Caco-2 (cell line): ENCODE measurements around the gene HTATSF1. TPM values are rescaled to one million over a fixed set of nuclear protein-coding genes. Genes with fewer than 3 reads are reported as not detected.

Source experiments
- BruUV-seq: library from RNA; stranded (reverse); fragments of 400-500 nt; replicated peaks from 2 replicates; lab custom pipeline; 2021; lab: Mats Ljungman, UMichigan
- CTCF ChIA-PET: fragments of 300-600 bp; sonication (Branson Sonifier 250); formaldehyde crosslinking; loops from one replicate; lab custom pipeline; 2022; ENCODE audit warnings: antibody characterized with exemption; lab: Charles Lee
- POLR2A ChIA-PET: fragments of 300-600 bp; sonication (Branson Sonifier 250); formaldehyde crosslinking; loops from one replicate; lab custom pipeline; 2022; ENCODE audit warnings: antibody characterized with exemption; lab: Charles Lee
- DNase-seq, 2 experiments: peaks; one replicate each; pipeline versions ENCODE4 v3.0.0 to v3.0.0-alpha.2; 2020 to 2022
- H3K27me3 ChIP-seq: replicated peaks from 2 replicates; pipeline ENCODE4 v1.6.0; 2011; ENCODE audit warnings: low read length; ENCODE audit not compliant: control insufficient read depth, insufficient read depth
- H3K36me3 ChIP-seq: 2 replicates; pipeline ENCODE4 v1.5.1; 2011; ENCODE audit warnings: low read length; ENCODE audit not compliant: control insufficient read depth, insufficient read depth
- H3K4me1 ChIP-seq: fragments of 250-450 bp; sonication (Bioruptor Pico); 2 replicates; pipeline ENCODE4 v1.5.1; 2020; ENCODE audit warnings: mild to moderate bottlenecking
- H3K4me3 ChIP-seq: 2 replicates; pipeline ENCODE4 v1.5.1; 2011; ENCODE audit warnings: low read depth, mild to moderate bottlenecking, control low read depth, low read length
- H3K9me3 ChIP-seq: fragments of 250-450 bp; sonication (Bioruptor Pico); 2 replicates; pipeline ENCODE4 v1.5.1; 2020; ENCODE audit warnings: mild to moderate bottlenecking, moderate library complexity
- H3K27ac Mint-ChIP-seq: one replicate; pipeline ENCODE4 v1.8.0; 2022; ENCODE audit warnings: mixed read lengths; ENCODE audit not compliant: unreplicated experiment
- H3K27me3 Mint-ChIP-seq: one replicate; pipeline ENCODE4 v1.8.0; 2022; ENCODE audit warnings: mixed read lengths; ENCODE audit not compliant: insufficient read depth, unreplicated experiment
- H3K36me3 Mint-ChIP-seq: one replicate; pipeline ENCODE4 v1.8.0; 2022; ENCODE audit warnings: mild to moderate bottlenecking, mixed read lengths; ENCODE audit not compliant: insufficient read depth, unreplicated experiment
- H3K4me1 Mint-ChIP-seq: one replicate; pipeline ENCODE4 v1.8.0; 2022; ENCODE audit warnings: low read depth, mixed read lengths; ENCODE audit not compliant: unreplicated experiment
- H3K4me3 Mint-ChIP-seq: one replicate; pipeline ENCODE4 v1.8.0; 2022; ENCODE audit warnings: mild to moderate bottlenecking, moderate library complexity, mixed read lengths; ENCODE audit not compliant: unreplicated experiment
- H3K9me3 Mint-ChIP-seq: one replicate; pipeline ENCODE4 v1.8.0; 2022; ENCODE audit warnings: mixed read lengths; ENCODE audit not compliant: unreplicated experiment
- CTCF ChIP-seq, 2 experiments: fragments of 200-600 bp in 1 of 2; IDR thresholded peaks; 1 replicate in 1 of 2; 2 replicates in 1 of 2; pipeline versions ENCODE4 v1.5.1 to v1.8.0; 2011 to 2022; ENCODE audit warnings: antibody characterized with exemption in 1 of 2, control low read depth in 1 of 2, inconsistent platforms in 1 of 2, low read depth in 1 of 2, low read length in 1 of 2, mild to moderate bottlenecking in 1 of 2, moderate library complexity in 1 of 2; ENCODE audit not compliant: insufficient read depth in 1 of 2, severe bottlenecking in 1 of 2, unreplicated experiment in 1 of 2
- intact Hi-C: fragments of 100-400 bp; cut with micrococcal nuclease; formaldehyde crosslinking; loops from one replicate; pipeline ENCODE4 v1.10.0; 2022; ENCODE audit not compliant: unreplicated experiment
- total RNA-seq: library from RNA; stranded (reverse); gene quantifications from 2 replicates; pipeline ENCODE4 v1.2.3, GENCODE V29; 2022

Gene HTATSF1
- total RNA-seq, 1 experiment from 2014 or later: 38.3 TPM

- H3K4me1 ChIP-seq: no peaks in the 10 kb centered on the region
- H3K36me3 ChIP-seq: no peaks in the 10 kb centered on the region
- no TSS peak for BruUV-seq
- no peak overlapping the region for H3K27ac Mint-ChIP-seq
- H3K36me3 Mint-ChIP-seq: no peaks in the 10 kb centered on the region
- H3K27me3 ChIP-seq: no peaks in the 10 kb centered on the region
- H3K4me3 Mint-ChIP-seq: no peak overlapping the region
- POLR2A ChIA-PET: no interaction called here
- H3K9me3 Mint-ChIP-seq: no peaks in the 10 kb centered on the region
- intact Hi-C loops: no loop called here
- no peak overlapping the region for H3K4me3 ChIP-seq
- no peaks in the 10 kb centered on the region for H3K27me3 Mint-ChIP-seq
- no peaks in the 10 kb centered on the region for H3K9me3 ChIP-seq
- no peaks in the 10 kb centered on the region for H3K4me1 Mint-ChIP-seq
- CTCF ChIA-PET: no interaction called here
- no peak for TF ChIP-seq CTCF (IDR thresholded peaks at IDR 0.05; ENCODE audit: insufficient read depth in 1 of 2, low read depth in 1 of 2, low read length in 1 of 2, severe bottlenecking in 1 of 2, unreplicated experiment in 1 of 2)
- no peak for DNase-seq
These were observed 41.3 kb upstream of the HTATSF1 start for GRCh38 chrX:136456133-136456532.

DNA sequence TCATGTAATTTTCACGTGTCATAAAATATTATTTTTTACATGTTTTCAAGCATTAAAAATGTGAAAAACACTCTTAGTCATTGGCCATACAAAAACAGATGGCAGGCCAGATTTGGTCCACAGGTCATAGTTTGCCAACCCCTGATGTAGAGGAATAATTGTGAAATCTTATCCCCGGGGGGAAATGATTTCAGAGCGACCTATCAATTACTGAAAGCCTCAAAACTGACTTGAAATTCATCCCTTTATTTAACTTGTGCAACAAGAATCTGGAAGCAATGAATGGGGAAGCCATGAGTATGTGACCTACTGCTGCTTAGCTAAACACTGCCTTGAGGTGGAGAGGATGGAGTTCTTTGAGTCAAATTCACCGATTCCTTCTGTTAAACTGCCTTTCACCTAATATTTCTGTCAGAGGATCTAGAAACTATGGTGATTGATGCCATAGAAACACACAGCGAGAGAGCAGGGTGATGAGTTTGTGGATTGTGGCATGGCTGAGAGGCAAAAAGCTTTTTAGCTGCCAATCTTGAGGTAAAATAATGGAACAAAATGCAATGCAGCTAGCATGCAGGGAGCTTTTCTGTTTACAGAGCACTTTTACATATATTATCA, 40.0 kb upstream of the HTATSF1 start:
- DNase-seq: no peak
- POLR2A ChIA-PET: no interaction called here
- CTCF ChIA-PET: no interaction called here

GRCh38 chrX:136464589-136464988, 32.8 kb upstream of the HTATSF1 start:
- Mint-ChIP-seq H3K4me1 (no peaks in the 10 kb centered on the region), H3K9me3 (no peaks in the 10 kb centered on the region), H3K4me3 (no peak overlapping the region), H3K27me3 (no peaks in the 10 kb centered on the region), H3K36me3 (no peaks in the 10 kb centered on the region), H3K27ac (no peak overlapping the region)
- DNase-seq: no peak
- no TSS peak for BruUV-seq
- H3K9me3 ChIP-seq: no peaks in the 10 kb centered on the region
- intact Hi-C loops: no loop called here
- no peak overlapping the region for H3K4me3 ChIP-seq
- TF ChIP-seq CTCF (IDR thresholded peaks at IDR 0.05; ENCODE audit: insufficient read depth in 1 of 2, low read depth in 1 of 2, low read length in 1 of 2, severe bottlenecking in 1 of 2, unreplicated experiment in 1 of 2): no peak
- ChIA-PET POLR2A (no interaction called here), CTCF (no interaction called here)
- H3K4me1 ChIP-seq: no peaks in the 10 kb centered on the region
- H3K27me3 ChIP-seq: no peaks in the 10 kb centered on the region
- no peaks in the 10 kb centered on the region for H3K36me3 ChIP-seq

More for the DNA sequence above, 40.0 kb upstream of the HTATSF1 start:
- no peak overlapping the region for H3K4me3 Mint-ChIP-seq
- no peaks in the 10 kb centered on the region for H3K9me3 Mint-ChIP-seq
- H3K27me3 Mint-ChIP-seq: no peaks in the 10 kb centered on the region
- no peak overlapping the region for H3K4me3 ChIP-seq
- no peaks in the 10 kb centered on the region for H3K36me3 ChIP-seq
- no peak overlapping the region for H3K27ac Mint-ChIP-seq
- BruUV-seq: no TSS peak
- no peaks in the 10 kb centered on the region for H3K27me3 ChIP-seq
- H3K9me3 ChIP-seq: no peaks in the 10 kb centered on the region
- H3K4me1 ChIP-seq: no peaks in the 10 kb centered on the region
- H3K36me3 Mint-ChIP-seq: no peaks in the 10 kb centered on the region
- H3K4me1 Mint-ChIP-seq: no peaks in the 10 kb centered on the region
- no peak for TF ChIP-seq CTCF (IDR thresholded peaks at IDR 0.05; ENCODE audit: insufficient read depth in 1 of 2, low read depth in 1 of 2, low read length in 1 of 2, severe bottlenecking in 1 of 2, unreplicated experiment in 1 of 2)
- intact Hi-C loops: no loop called here
